SK-N-SH (cell line): ENCODE results near the gene SIDT1. TPM values are rescaled to one million over a fixed set of nuclear protein-coding genes. Genes with fewer than 3 reads are reported as not detected.

ENCODE experiments used
- CTCF ChIA-PET: fragments of 300-600, 350-600 bp; formaldehyde crosslinking; extraction: SDS; loops from one replicate; lab custom pipeline; 2021; lab: Yijun Ruan, JAX
- POLR2A ChIA-PET: fragments of 350-600 bp; sonication (Branson Sonifier 250); formaldehyde crosslinking; extraction: SDS; loops from one replicate; lab custom pipeline; 2020; ENCODE audit warnings: antibody characterized with exemption, inconsistent platforms; lab: Yijun Ruan, JAX
- DNase-seq: peaks from one replicate; pipeline ENCODE4 v3.0.0; 2012
- H2AFZ ChIP-seq: fragments of 200-600 bp; sonication (generic); 2 replicates; pipeline ENCODE4 v1.8.1; 2016; ENCODE audit warnings: antibody characterized with exemption, mild to moderate bottlenecking, low read depth
- H3F3A ChIP-seq: fragments of 200-600 bp; sonication (generic); replicated peaks from 2 replicates; pipeline ENCODE3; 2016; ENCODE audit warnings: antibody characterized with exemption, mild to moderate bottlenecking; ENCODE audit not compliant: insufficient read depth
- H3K27ac ChIP-seq, 2 experiments: fragments of 200-500 bp in 1 of 2; fragments of 200-600 bp in 1 of 2; sonication (Bioruptor generic) in 1 of 2; sonication (generic), shearing (Covaris generic) in 1 of 2; 2 replicates each; pipeline versions ENCODE4 v1.5.1 to v1.6.1; 2014 to 2016; ENCODE audit warnings: low read depth in 2 of 2, inconsistent platforms in 1 of 2, low read length in 1 of 2, mild to moderate bottlenecking in 1 of 2, mixed read lengths in 1 of 2
- H3K27me3 ChIP-seq: fragments of 200-600 bp; sonication (generic), shearing (Covaris generic); 2 replicates; pipeline ENCODE4 v1.6.1; 2016; ENCODE audit warnings: mixed run types; ENCODE audit not compliant: insufficient read depth
- H3K36me3 ChIP-seq, 2 experiments: fragments of 200-500 bp in 1 of 2; fragments of 200-600 bp in 1 of 2; sonication (Bioruptor generic) in 1 of 2; sonication (generic) in 1 of 2; replicated peaks in 1 of 2; 2 replicates each; pipeline versions ENCODE3 to v1.5.1; 2014 to 2016; ENCODE audit warnings: low read length in 1 of 2, mild to moderate bottlenecking in 1 of 2; ENCODE audit not compliant: insufficient read depth in 2 of 2, control insufficient read depth in 1 of 2
- H3K4me1 ChIP-seq, 2 experiments: fragments of 200-500 bp in 1 of 2; fragments of 200-600 bp in 1 of 2; sonication (Bioruptor generic) in 1 of 2; sonication (generic), shearing (Covaris generic) in 1 of 2; 2 replicates each; pipeline versions ENCODE4 v1.5.1 to v1.6.1; 2014 to 2016; ENCODE audit warnings: low read depth in 1 of 2, low read length in 1 of 2, mixed run types in 1 of 2; ENCODE audit not compliant: insufficient read depth in 2 of 2, control insufficient read depth in 1 of 2
- H3K4me2 ChIP-seq: fragments of 200-600 bp; sonication (generic), shearing (Covaris generic); 2 replicates; pipeline ENCODE4 v1.6.1; 2017; ENCODE audit warnings: mixed run types
- H3K4me3 ChIP-seq, 2 experiments: fragments of 200-500 bp in 1 of 2; fragments of 200-600 bp in 1 of 2; sonication (Bioruptor generic) in 1 of 2; sonication (generic), shearing (Covaris generic) in 1 of 2; 2 replicates each; pipeline versions ENCODE4 v1.5.1 to v1.8.1; 2014 to 2016; ENCODE audit warnings: low read depth in 2 of 2, inconsistent platforms in 1 of 2, low read length in 1 of 2, mild to moderate bottlenecking in 1 of 2, mixed read lengths in 1 of 2, moderate library complexity in 1 of 2
- H3K79me2 ChIP-seq: fragments of 200-600 bp; sonication (generic); 2 replicates; pipeline ENCODE4 v1.8.1; 2017; ENCODE audit warnings: mild to moderate bottlenecking; ENCODE audit not compliant: insufficient read depth
- H3K9ac ChIP-seq: fragments of 200-600 bp; sonication (generic); 2 replicates; pipeline ENCODE4 v1.6.1; 2017; ENCODE audit warnings: mixed run types
- H3K9me2 ChIP-seq: fragments of 200-600 bp; sonication (generic); 2 replicates; pipeline ENCODE4 v1.6.1; 2017; ENCODE audit warnings: mixed run types
- H3K9me3 ChIP-seq: fragments of 200-600 bp; sonication (generic); 2 replicates; pipeline ENCODE4 v1.6.1; 2017; ENCODE audit warnings: mixed run types, mild to moderate bottlenecking, moderate library complexity
- H4K20me1 ChIP-seq: fragments of 200-600 bp; sonication (generic); 2 replicates; pipeline ENCODE4 v1.6.1; 2017; ENCODE audit warnings: mild to moderate bottlenecking, mixed run types; ENCODE audit not compliant: insufficient read depth
- CTCF ChIP-seq: fragments of 200-600 bp; sonication (generic); IDR thresholded peaks from 2 replicates; pipeline ENCODE4 v1.6.1; 2017; ENCODE audit warnings: antibody characterized with exemption, mild to moderate bottlenecking, moderate library complexity
- IRF3 ChIP-seq: fragments of 150-350 bp; IDR thresholded peaks from 2 replicates; pipeline ENCODE4 v1.6.1; 2016; ENCODE audit warnings: mild to moderate bottlenecking, low read depth, low read length
- MAX ChIP-seq: IDR thresholded peaks from 2 replicates; pipeline ENCODE4 v1.4.0; 2012; ENCODE audit warnings: low read depth
- MEF2A ChIP-seq: IDR thresholded peaks from 2 replicates; pipeline ENCODE4 v1.4.0; 2012; ENCODE audit warnings: low read depth, borderline replicate concordance
- PBX3 ChIP-seq: IDR thresholded peaks from 2 replicates; pipeline ENCODE4; 2012
- TAF1 ChIP-seq: IDR thresholded peaks from 2 replicates; pipeline ENCODE4 v1.6.1; 2012; ENCODE audit warnings: low read depth, mild to moderate bottlenecking, low read length, moderate library complexity, borderline replicate concordance
- ZBTB33 ChIP-seq: IDR thresholded peaks from 2 replicates; pipeline ENCODE4 v1.4.0; 2012; ENCODE audit warnings: low read depth, borderline replicate concordance
- WGBS: methylation state at CpG from one replicate; pipeline ENCODE4 v1.1.6; 2017; ENCODE audit warnings: low lambda C conversion rate; 5-methylcytosine and 5-hydroxymethylcytosine counted together
- polyA plus RNA-seq, 3 experiments: library from polyadenylated mRNA; depleted of rRNA; stranded (reverse); fragments of >200 nt; gene quantifications; 2 replicates each; pipeline ENCODE4 v1.2.3, GENCODE V29; 2012

The SIDT1 gene
- polyA plus RNA-seq, 1 of the 3 experiments (the other 2 are of a cell fraction): 0.02 TPM

GRCh38 chr3:113574213-113574612 is 41.9 kb downstream of the SIDT1 start:
- WGBS: 47% methylated on average over 2 of the region's 2 CpGs
- no peak overlapping the region for H3K4me2 ChIP-seq
- CTCF ChIA-PET: interaction anchor here (0.8 to 3.4 kb wide), 2 partner anchors 59 to 80 kb away, joined by 3 to 9 read pairs; no protein-coding TSS in a partner anchor
- H3K9ac ChIP-seq: no peak overlapping the region
- H4K20me1 ChIP-seq: no peaks in the 10 kb centered on the region
- H3K36me3 ChIP-seq: no peaks in the 10 kb centered on the region
- H3K4me3 ChIP-seq: no peak overlapping the region
- H3K9me2 ChIP-seq: no peaks in the 10 kb centered on the region
- DNase-seq: no peak
- no peaks in the 10 kb centered on the region for H3K79me2 ChIP-seq
- POLR2A ChIA-PET: no interaction called here
- TF ChIP-seq MAX: no peak
- TF ChIP-seq PBX3: no peak
- no peak for TF ChIP-seq IRF3
- no peak for TF ChIP-seq MEF2A
- no peak for TF ChIP-seq CTCF
- peaks cover 5% of the 10 kb centered on the region; the same call in 1 of the 2 replicates for H3K27me3 ChIP-seq
- peaks cover 3% of the 10 kb centered on the region for H3F3A ChIP-seq
- no peaks in the 10 kb centered on the region for H3K9me3 ChIP-seq
- no peak overlapping the region for H2AFZ ChIP-seq
- no peak overlapping the region for H3K27ac ChIP-seq
- H3K4me1 ChIP-seq: no peaks in the 10 kb centered on the region

- no peak for TF ChIP-seq TAF1
- TF ChIP-seq ZBTB33: no peak
- no peak overlapping the region for H2AFZ ChIP-seq
- H3K4me1 ChIP-seq: no peaks in the 10 kb centered on the region
- WGBS: 54% methylated on average over 4 of the region's 4 CpGs
- H3K27ac ChIP-seq: no peak overlapping the region
- H3K27me3 ChIP-seq: peaks cover 5% of the 10 kb centered on the region; the same call in 1 of the 2 replicates
- no peaks in the 10 kb centered on the region for H3K9me2 ChIP-seq
- no peak overlapping the region for H3K4me3 ChIP-seq
- no peak for DNase-seq
- no peaks in the 10 kb centered on the region for H4K20me1 ChIP-seq
- CTCF ChIA-PET: interaction anchor here (3.6 kb wide), 1 partner anchor 82 kb away, joined by 62 read pairs; no protein-coding TSS in a partner anchor
- H3K9ac ChIP-seq: no peak overlapping the region
- peaks cover 3% of the 10 kb centered on the region for H3F3A ChIP-seq
- POLR2A ChIA-PET: no interaction called here
- no peak overlapping the region for H3K4me2 ChIP-seq
- H3K9me3 ChIP-seq: no peaks in the 10 kb centered on the region
- H3K79me2 ChIP-seq: no peaks in the 10 kb centered on the region
- no peaks in the 10 kb centered on the region for H3K36me3 ChIP-seq
Measured at GRCh38 chr3:113575206-113575605, 42.9 kb downstream of the SIDT1 start.
